Measurements from ENCODE around the gene ZNF627.
"Not testable (repeated sequence)": the region's sequence is repeated elsewhere in the genome, so short reads cannot be mapped to it uniquely, and the experiment has no call there.

ZNF627 gene

DNA sequence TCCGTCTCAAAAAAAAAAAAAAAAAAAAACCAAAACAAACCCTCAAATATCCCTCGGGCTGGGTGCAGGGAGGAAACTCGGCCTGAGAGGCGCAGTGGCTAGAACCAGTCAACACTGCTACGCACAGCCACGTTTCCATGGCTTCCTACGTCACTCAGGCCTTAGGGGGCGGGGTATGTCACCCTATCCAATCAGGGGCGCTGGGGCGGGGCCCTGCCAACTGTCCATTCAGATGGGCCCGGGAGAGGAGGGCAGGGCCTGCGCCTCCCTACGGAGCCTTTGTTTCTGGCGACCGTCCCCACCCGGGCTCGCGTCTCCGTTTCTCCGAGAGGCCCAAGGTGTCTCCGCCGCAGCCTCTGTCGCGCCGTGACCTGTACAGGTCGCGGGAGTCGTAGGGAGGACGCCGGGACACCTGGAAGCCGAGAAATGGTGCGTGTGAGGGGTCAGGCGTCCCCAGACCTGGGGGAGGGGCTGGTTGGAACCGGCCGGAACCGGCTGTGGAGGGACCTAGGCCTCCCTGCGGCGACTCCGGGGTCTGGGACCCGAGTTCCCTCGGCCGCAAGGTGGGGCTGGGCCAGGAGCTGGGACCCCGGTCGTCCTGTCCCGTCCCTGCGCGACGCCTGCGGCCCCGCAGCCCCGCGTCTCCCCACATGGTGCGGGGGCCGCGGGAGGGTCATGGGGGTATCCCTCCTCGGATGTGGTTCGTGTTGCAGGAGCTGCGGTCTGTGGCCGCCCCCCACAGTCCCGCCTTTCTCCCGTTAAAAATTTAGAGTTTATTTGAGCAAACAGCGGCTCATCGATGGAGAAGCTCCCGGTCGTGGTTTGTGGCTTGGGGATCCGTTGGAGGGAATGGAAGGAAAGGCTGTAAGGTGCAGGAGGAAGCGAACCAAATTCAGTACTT is at the start of gene ZNF627:
Gene ZNF627 (plus strand): TSS at position 282 of the 901 bp plus-strand sequence. CDS start 145 bp downstream, at position 427.
- DNase-seq = peak; percentile 96 to 98

- no peak for DNase-seq
Observed at GRCh38 chr19:11547929-11548700, 49.2 kb upstream of the ZNF627 start.

- no peak for DNase-seq
Observed at GRCh38 chr19:11549386-11549953, 47.8 kb upstream of the ZNF627 start.

DNA sequence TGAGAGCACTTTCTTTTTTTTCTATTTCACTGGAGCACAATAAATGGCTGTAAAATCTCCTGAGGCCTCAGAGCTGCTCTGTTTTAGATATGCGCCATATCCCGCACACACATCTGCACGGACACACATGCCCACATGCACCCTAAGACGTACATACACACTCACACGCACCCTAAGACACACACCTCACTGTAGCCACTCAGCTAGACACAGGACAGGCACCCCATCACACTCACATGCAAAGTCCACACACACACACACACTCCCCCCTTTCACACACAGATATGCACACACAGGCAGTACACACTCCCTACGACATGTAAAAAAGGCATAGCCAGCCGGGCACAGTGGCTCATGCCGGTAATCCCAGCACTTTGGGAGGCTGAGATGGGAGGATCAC is 47.0 kb upstream of the ZNF627 start:
- DNase-seq = no peak

GRCh38 chr19:11551603-11552235 is 45.6 kb upstream of the ZNF627 start:
- peak in 1 of 2 experiments; percentile 13 for DNase-seq

GRCh38 chr19:11552666-11553372 is 44.5 kb upstream of the ZNF627 start:
- DNase-seq = no peak

GRCh38 chr19:11554160-11554559 is 43.1 kb upstream of the ZNF627 start:
- DNase-seq = no peak

DNA sequence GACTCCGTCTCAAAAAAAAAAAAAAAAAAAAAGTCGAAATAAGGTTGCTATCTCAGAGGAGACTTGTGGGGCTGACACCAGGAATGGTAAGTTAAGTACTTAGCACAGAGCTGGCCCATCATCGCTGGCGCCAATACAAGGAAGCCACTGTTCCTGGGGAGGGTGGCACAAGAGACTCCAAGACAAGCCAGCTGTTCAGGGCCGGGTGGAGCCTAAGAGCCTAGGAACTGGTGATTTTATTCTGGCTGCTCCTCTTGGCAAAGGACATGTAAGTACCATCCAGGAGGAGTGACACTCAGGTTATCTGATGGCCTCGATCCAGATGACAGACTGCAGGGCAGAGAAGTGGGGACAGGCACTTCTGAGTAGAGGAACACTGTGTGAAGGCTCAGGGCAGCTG is 42.0 kb upstream of the ZNF627 start:
- no peak for DNase-seq

GRCh38 chr19:11556634-11557420 is 40.5 kb upstream of the ZNF627 start:
- no peak for DNase-seq

- DNase-seq = peak; percentile 95 to 97
Observed at GRCh38 chr19:11558881-11559828, 38.1 kb upstream of the ZNF627 start, which contains the start of gene ELOF1. Gene ELOF1 (minus strand): TSS chr19:11559230. CDS start chr19:11554347, 4,883 bp downstream.

GRCh38 chr19:11560404-11561051 is 36.8 kb upstream of the ZNF627 start:
- DNase-seq = peak; percentile 83 to 91

- no peak for DNase-seq
Observed at GRCh38 chr19:11563532-11563931, 33.8 kb upstream of the ZNF627 start.

DNA sequence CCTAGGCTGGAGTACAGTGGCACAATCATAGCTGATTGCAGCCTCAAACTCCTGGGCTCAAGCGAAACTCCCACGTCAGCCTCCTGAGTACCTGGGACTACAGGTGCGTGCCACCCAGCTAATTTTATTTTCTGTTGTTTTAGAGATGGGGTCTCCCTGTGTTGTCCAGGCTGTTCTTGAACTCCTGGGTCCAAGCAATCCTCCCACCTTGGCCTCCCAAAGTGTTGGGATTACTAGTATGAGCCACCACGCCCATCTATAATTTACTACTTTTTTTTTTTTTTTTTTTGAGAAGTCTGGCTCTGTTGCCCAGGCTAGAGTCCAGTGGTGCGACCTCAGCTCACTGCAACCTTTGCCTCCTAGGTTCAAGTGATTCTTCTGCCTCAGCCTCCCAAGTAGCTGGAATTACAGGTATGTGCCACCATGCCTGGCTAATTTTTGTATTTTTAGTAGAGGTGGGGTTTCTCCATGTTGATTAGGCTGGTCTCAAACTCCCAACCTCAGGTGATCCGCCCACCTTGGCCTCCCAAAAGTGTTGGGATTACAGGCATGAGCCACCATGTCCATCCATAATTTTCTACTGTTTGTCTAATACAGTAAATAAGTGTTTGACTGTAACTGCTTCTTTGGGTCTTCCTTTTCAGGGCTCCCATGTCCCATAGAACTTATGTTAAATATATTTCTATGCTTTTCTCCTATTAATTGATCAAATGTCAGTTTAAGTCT is 33.0 kb upstream of the ZNF627 start:
- DNase-seq = not testable (repeated sequence)

GRCh38 chr19:11565649-11565980 is 31.7 kb upstream of the ZNF627 start:
- not testable (repeated sequence) for DNase-seq

- DNase-seq = no peak
Observed at GRCh38 chr19:11566164-11566563, 31.1 kb upstream of the ZNF627 start.

- peak; percentile 19 to 26 for DNase-seq
Observed at GRCh38 chr19:11570039-11570462, 27.2 kb upstream of the ZNF627 start.

DNA sequence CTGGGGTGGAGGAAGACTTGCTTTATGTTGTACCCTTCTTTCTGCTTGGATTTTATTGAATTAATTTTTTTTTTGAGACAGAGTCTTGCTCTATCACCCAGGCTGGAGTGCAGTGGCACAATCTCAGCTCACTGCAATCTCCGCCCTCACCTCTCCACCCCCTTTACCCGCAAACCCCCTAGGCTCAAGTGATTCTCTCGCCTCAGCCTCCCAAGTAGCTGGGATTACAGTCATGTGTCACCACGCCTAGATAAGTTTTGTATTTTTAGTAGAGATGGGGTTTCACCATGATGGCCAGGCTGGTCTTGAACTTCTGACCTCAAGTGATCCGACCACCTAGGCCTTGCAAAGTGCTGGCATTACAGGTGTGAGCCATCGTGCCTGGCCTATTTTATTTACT is 23.9 kb upstream of the ZNF627 start:
- not testable (repeated sequence) for DNase-seq

- DNase-seq = not testable (repeated sequence)
Observed at GRCh38 chr19:11573763-11574162, 23.5 kb upstream of the ZNF627 start.

GRCh38 chr19:11574689-11575088 is 22.6 kb upstream of the ZNF627 start:
- DNase-seq = no peak

Data from Kasumi-1 (cell line).